ENCODE data around the gene KCNG2.

DNA sequence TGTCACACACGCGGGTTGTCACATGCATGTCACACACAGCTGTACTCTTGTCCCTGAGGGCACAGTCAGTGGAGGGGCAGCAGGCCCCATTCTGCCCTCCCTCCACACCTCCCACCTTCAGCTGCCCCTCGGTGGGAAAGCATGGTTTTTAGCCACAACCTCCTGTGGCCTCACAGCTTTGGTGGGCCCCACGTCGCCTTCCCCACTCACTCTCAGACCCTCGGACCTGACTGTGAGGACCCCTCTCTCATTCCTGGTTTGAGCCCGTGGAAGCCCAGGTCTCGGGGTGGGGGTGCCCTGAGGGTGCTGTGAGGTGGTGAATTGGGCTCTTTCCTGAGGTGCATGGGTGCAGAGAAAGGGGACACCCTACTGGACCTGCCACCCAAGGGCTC is 19.9 kb downstream of the KCNG2 start:
- TF ChIP-seq, protein P1, sequence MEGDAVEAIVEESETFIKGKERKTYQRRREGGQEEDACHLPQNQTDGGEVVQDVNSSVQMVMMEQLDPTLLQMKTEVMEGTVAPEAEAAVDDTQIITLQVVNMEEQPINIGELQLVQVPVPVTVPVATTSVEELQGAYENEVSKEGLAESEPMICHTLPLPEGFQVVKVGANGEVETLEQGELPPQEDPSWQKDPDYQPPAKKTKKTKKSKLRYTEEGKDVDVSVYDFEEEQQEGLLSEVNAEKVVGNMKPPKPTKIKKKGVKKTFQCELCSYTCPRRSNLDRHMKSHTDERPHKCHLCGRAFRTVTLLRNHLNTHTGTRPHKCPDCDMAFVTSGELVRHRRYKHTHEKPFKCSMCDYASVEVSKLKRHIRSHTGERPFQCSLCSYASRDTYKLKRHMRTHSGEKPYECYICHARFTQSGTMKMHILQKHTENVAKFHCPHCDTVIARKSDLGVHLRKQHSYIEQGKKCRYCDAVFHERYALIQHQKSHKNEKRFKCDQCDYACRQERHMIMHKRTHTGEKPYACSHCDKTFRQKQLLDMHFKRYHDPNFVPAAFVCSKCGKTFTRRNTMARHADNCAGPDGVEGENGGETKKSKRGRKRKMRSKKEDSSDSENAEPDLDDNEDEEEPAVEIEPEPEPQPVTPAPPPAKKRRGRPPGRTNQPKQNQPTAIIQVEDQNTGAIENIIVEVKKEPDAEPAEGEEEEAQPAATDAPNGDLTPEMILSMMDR (IDR thresholded peaks at IDR 0.05), result no peak
- TF ChIP-seq POLR2A (IDR thresholded peaks at IDR 0.05; ENCODE audit: low read depth), result no peak
- TF ChIP-seq EP300 (IDR thresholded peaks at IDR 0.05), result no peak
